Lung (tissue), 12 donors: Measurements from ENCODE around the gene CLCN4. TPM values are rescaled to one million over a fixed set of nuclear protein-coding genes. Genes with fewer than 3 reads are reported as not detected.

Experiments used
- ATAC-seq: fragments of 200-7000 bp; cut with Tn5 transposase; one replicate; pipeline ENCODE4 v1.9.1; 2020; ENCODE audit warnings: moderate number of reproducible peaks; ENCODE audit not compliant: insufficient read depth, low FRiP score
- DNase-seq, 3 donors: peaks; one replicate each; pipeline ENCODE4 v3.0.0-alpha.2; 2013 to 2017
- H3K27ac ChIP-seq, 2 donors: one replicate each; pipeline ENCODE4 v1.5.1; 2013; ENCODE audit warnings: mild to moderate bottlenecking in 2 of 2, moderate library complexity in 2 of 2, control low read depth in 1 of 2, inconsistent platforms in 1 of 2, low read depth in 1 of 2, low read length in 1 of 2
- H3K27me3 ChIP-seq, 3 donors: one replicate each; pipeline ENCODE4 v1.5.1; 2013; ENCODE audit warnings: low read length in 2 of 3; ENCODE audit not compliant: control insufficient read depth in 3 of 3, insufficient read depth in 3 of 3
- H3K36me3 ChIP-seq, 4 donors: one replicate each; pipeline ENCODE4 v1.5.1; 2013; ENCODE audit warnings: low read length in 4 of 4, mild to moderate bottlenecking in 1 of 4, moderate library complexity in 1 of 4; ENCODE audit not compliant: control insufficient read depth in 4 of 4, insufficient read depth in 4 of 4
- H3K4me1 ChIP-seq, 5 donors: one replicate each; pipeline ENCODE4 v1.5.1; 2013; ENCODE audit warnings: low read length in 5 of 5, mild to moderate bottlenecking in 2 of 5, moderate library complexity in 1 of 5; ENCODE audit not compliant: control insufficient read depth in 5 of 5, insufficient read depth in 5 of 5
- H3K4me3 ChIP-seq: one replicate; pipeline ENCODE4 v1.5.1; 2013; ENCODE audit warnings: mild to moderate bottlenecking, control low read depth, moderate library complexity
- H3K9ac ChIP-seq, 2 donors: one replicate each; pipeline ENCODE4 v1.5.1; 2013; ENCODE audit warnings: low read length in 2 of 2, control low read depth in 1 of 2; ENCODE audit not compliant: insufficient read depth in 1 of 2
- H3K9me3 ChIP-seq, 4 donors: one replicate each; pipeline ENCODE4 v1.5.1; 2013; ENCODE audit warnings: low read length in 3 of 4, mild to moderate bottlenecking in 1 of 4, moderate library complexity in 1 of 4; ENCODE audit not compliant: control insufficient read depth in 4 of 4, insufficient read depth in 3 of 4
- CTCF ChIP-seq: IDR thresholded peaks from 2 replicates; pipeline ENCODE4 v1.5.1; 2012; ENCODE audit warnings: mild to moderate bottlenecking; ENCODE audit errors: control extremely low read depth, extremely low read depth
- WGBS, 2 donors: extraction: QIAGEN DNeasy Blood & Tissue Kit; methylation state at CpG; one replicate each; pipeline ENCODE4 v1.1.7; 2013; 5-methylcytosine and 5-hydroxymethylcytosine counted together
- polyA plus RNA-seq, 2 donors: library from polyadenylated mRNA; stranded (reverse); fragments of 200-250 nt; gene quantifications; one replicate each; pipeline ENCODE4 v1.2.1, GENCODE V29; 2013
- total RNA-seq, 2 donors: library from RNA; depleted of rRNA in 1 of 2; stranded (reverse); fragments of >200 nt in 1 of 2; gene quantifications; one replicate each; pipeline ENCODE4 v1.2.1, GENCODE V29; 2014 to 2021
- donor health status: control.
- donor health status: control.
- donor health status: Bipolar disorder and iron deficiency.
- donor health status: healthy.
- donor health status: DM: yes; HTN: yes; CAD: no.

The CLCN4 gene
- total and polyA plus RNA-seq, 4 donors: 2.1 to 11.3 (median 5.8) TPM

GRCh38 chrX:10121787-10122186 is 35.0 kb upstream of the CLCN4 start:
- Histone ChIP-seq H3K4me1 (peaks cover 0 to 2% (median 0%) of the 10 kb centered on the region in 5 donors), H3K9me3 (peaks cover 0 to 5% (median 1%) of the 10 kb centered on the region in 4 donors), H3K9ac (no peak overlapping the region), H3K36me3 (peaks cover 3 to 20% (median 10%) of the 10 kb centered on the region in 4 donors), H3K27ac (no peak overlapping the region), H3K27me3 (no peaks in the 10 kb centered on the region), H3K4me3 (no peak overlapping the region)
- ATAC-seq (no peak), DNase-seq (no peak)
- no peak for TF ChIP-seq CTCF
- 18 to 70% methylated on average over 7 to 9 of the region's 9 CpGs for WGBS, 2 donors

- no peak overlapping the region for H3K9ac ChIP-seq
- 90 to 94% methylated on average over 20 of the region's 20 CpGs for WGBS, 2 donors
- TF ChIP-seq CTCF: no peak
- no peak overlapping the region for H3K27ac ChIP-seq
- ATAC-seq (no peak), DNase-seq (no peak)
- no peaks in the 10 kb centered on the region for H3K27me3 ChIP-seq
- H3K9me3 ChIP-seq: peaks cover 0 to 3% (median 0%) of the 10 kb centered on the region in 4 donors
- H3K4me1 ChIP-seq: peaks cover 0 to 2% (median 0%) of the 10 kb centered on the region in 5 donors
- H3K4me3 ChIP-seq: no peak overlapping the region
- H3K36me3 ChIP-seq: peaks cover 0 to 28% (median 5%) of the 10 kb centered on the region in 4 donors
These were observed 32.1 kb upstream of the CLCN4 start for GRCh38 chrX:10124506-10125247.

GRCh38 chrX:10125248-10125615 is 31.5 kb upstream of the CLCN4 start:
- no peak for ATAC-seq
- TF ChIP-seq CTCF: no peak

More at GRCh38 chrX:10125248-10125615, 31.5 kb upstream of the CLCN4 start:
- no peak overlapping the region for H3K27ac ChIP-seq
- H3K36me3 ChIP-seq: peaks cover 0 to 31% (median 5%) of the 10 kb centered on the region in 4 donors
- peaks cover 0 to 3% (median 0%) of the 10 kb centered on the region in 4 donors for H3K9me3 ChIP-seq
- H3K9ac ChIP-seq: no peak overlapping the region
- WGBS, 2 donors: 89 to 96% methylated on average over 9 to 13 of the region's 13 CpGs
- no peaks in the 10 kb centered on the region for H3K27me3 ChIP-seq
- H3K4me3 ChIP-seq: no peak overlapping the region
- DNase-seq: no peak
- H3K4me1 ChIP-seq: peaks cover 0 to 2% (median 0%) of the 10 kb centered on the region in 5 donors
